SU-DHL-6 (cell line): ENCODE results near the gene ADAM17.
"Not testable (repeated sequence)": the region's sequence is repeated elsewhere in the genome, so short reads cannot be mapped to it uniquely, and the experiment has no call there.

ENCODE experiments used
- H2AFZ ChIP-seq: fragments of 200-600 bp; sonication (generic); 2 replicates; pipeline ENCODE4 v1.6.1; 2014; ENCODE audit warnings: low read depth, mild to moderate bottlenecking, moderate library complexity, mixed read lengths, antibody characterized with exemption, low read length; ENCODE audit not compliant: severe bottlenecking
- H3F3A ChIP-seq: fragments of 200-600 bp; shearing (Covaris generic); 2 replicates; pipeline ENCODE4 v1.6.0; 2016; ENCODE audit warnings: antibody characterized with exemption, mild to moderate bottlenecking; ENCODE audit not compliant: insufficient read depth
- H3K27ac ChIP-seq: fragments of 200-600 bp; sonication (generic); 2 replicates; pipeline ENCODE4 v1.5.1; 2016; ENCODE audit warnings: low read depth, mild to moderate bottlenecking, low read length, moderate library complexity, mixed read lengths
- H3K27me3 ChIP-seq: fragments of 200-600 bp; sonication (generic), shearing (Covaris generic); 2 replicates; pipeline ENCODE4 v1.6.0; 2014; ENCODE audit warnings: mild to moderate bottlenecking, low read length
- H3K36me3 ChIP-seq: fragments of 200-600 bp; sonication (generic); 2 replicates; pipeline ENCODE4 v1.6.1; 2014; ENCODE audit warnings: mild to moderate bottlenecking, low read length, mixed read lengths
- H3K4me2 ChIP-seq: fragments of 300-600, 200-600 bp; shearing (Covaris generic), sonication (generic); 2 replicates; pipeline ENCODE4 v1.6.0; 2014; ENCODE audit warnings: low read length, low read depth, mild to moderate bottlenecking; ENCODE audit not compliant: poor library complexity, severe bottlenecking
- H3K4me3 ChIP-seq: fragments of 200-600 bp; sonication (generic); 2 replicates; pipeline ENCODE4 v1.5.1; 2014; ENCODE audit warnings: antibody characterized with exemption, low read length, mild to moderate bottlenecking, mixed read lengths; ENCODE audit not compliant: insufficient read depth, poor library complexity, severe bottlenecking
- H3K79me2 ChIP-seq: fragments of 200-600 bp; sonication (generic); 2 replicates; pipeline ENCODE4 v1.6.1; 2014; ENCODE audit warnings: mild to moderate bottlenecking, low read length, moderate library complexity; ENCODE audit not compliant: insufficient read depth
- H3K9ac ChIP-seq: fragments of 200-600 bp; sonication (generic); 2 replicates; pipeline ENCODE4 v1.7.0; 2014; ENCODE audit warnings: mild to moderate bottlenecking, low read length
- H3K9me2 ChIP-seq: fragments of 200-600 bp; sonication (generic); replicated peaks from 2 replicates; pipeline ENCODE4 v1.6.1; 2014; ENCODE audit warnings: low read length; ENCODE audit not compliant: insufficient read depth
- H3K9me3 ChIP-seq: fragments of 200-600 bp; sonication (generic); 2 replicates; pipeline ENCODE4 v1.6.1; 2014; ENCODE audit warnings: low read length, mixed read lengths; ENCODE audit not compliant: insufficient read depth
- H4K20me1 ChIP-seq: fragments of 200-600 bp; sonication (generic); 2 replicates; pipeline ENCODE4 v1.6.1; 2014; ENCODE audit warnings: low read depth, mild to moderate bottlenecking, antibody characterized with exemption, low read length, moderate library complexity, mixed read lengths
- EZH2phosphoT487 ChIP-seq: fragments of 200-600 bp; sonication (generic), shearing (Covaris generic); conservative IDR thresholded peaks from 2 replicates; pipeline ENCODE4 v1.6.1; 2018; ENCODE audit warnings: mild to moderate bottlenecking, antibody characterized with exemption, low read length, moderate library complexity, mixed read lengths
- TF ChIP-seq, protein P1 (sequence below): fragments of 200-600 bp; sonication (generic); IDR thresholded peaks from one replicate; pipeline ENCODE4 v1.5.1; 2017; ENCODE audit warnings: antibody characterized with exemption, mild to moderate bottlenecking, low read length, moderate library complexity; ENCODE audit not compliant: insufficient read depth, poor library complexity, severe bottlenecking

Gene ADAM17

DNA sequence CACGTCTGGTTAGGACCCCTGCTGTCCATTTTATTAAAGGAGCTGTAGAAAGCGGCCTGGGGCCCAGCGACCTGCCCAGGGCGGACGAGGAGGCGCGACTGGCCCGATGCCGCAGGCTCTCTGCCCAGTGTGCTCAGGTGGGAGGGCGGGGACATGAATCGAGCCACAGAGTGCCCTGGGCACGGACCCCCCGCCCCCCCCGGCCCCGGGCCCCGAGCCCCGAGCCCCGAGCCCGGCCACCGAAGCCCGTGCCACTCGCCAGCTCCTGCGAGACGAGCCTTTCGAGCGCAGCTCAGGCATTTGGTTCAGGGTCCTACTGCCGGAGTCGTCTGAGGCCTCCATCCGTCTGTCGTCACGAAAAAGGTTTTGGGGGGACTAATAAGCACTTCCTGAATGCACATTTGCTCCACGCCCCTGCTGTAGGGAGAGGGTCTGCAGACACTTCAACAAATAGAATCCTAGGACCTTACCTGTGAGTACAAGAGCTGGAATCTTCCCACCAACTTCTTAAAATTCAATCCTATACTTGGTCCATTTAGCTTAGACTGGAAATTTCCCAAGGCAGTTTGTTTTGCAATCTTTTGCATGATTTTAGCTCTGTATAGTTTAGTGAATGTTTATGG lies 602 bp upstream of the ADAM17 start:
- peak overlapping the region; percentile 34 for H2AFZ ChIP-seq
- H3K4me3 ChIP-seq, result peak overlapping the region; percentile 81
- TF ChIP-seq, protein P1, sequence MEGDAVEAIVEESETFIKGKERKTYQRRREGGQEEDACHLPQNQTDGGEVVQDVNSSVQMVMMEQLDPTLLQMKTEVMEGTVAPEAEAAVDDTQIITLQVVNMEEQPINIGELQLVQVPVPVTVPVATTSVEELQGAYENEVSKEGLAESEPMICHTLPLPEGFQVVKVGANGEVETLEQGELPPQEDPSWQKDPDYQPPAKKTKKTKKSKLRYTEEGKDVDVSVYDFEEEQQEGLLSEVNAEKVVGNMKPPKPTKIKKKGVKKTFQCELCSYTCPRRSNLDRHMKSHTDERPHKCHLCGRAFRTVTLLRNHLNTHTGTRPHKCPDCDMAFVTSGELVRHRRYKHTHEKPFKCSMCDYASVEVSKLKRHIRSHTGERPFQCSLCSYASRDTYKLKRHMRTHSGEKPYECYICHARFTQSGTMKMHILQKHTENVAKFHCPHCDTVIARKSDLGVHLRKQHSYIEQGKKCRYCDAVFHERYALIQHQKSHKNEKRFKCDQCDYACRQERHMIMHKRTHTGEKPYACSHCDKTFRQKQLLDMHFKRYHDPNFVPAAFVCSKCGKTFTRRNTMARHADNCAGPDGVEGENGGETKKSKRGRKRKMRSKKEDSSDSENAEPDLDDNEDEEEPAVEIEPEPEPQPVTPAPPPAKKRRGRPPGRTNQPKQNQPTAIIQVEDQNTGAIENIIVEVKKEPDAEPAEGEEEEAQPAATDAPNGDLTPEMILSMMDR, result no peak
- no peak for TF ChIP-seq EZH2phosphoT487

DNA sequence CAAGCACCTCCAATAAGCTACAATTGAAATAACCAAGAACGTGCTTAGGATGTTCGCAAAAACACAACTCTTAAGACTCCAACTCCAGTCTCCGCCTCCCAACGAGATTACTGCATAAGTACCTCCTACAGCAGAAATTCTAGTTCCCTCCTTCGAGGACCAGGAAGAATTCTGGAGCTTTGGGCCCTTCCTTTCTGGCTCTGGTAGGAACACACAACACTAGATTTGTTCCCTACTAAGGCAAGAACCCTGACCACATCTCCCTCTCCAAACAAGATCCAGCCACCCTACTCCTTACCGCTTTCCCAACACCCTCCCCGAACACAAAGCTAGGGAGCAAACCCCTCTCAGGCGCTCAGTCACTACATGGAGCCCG lies 721 bp downstream of the ADAM17 start:
- no peaks in the 10 kb centered on the region for H3K36me3 ChIP-seq
- TF ChIP-seq, protein P1, result no peak
- TF ChIP-seq EZH2phosphoT487, result no peak
- no peaks in the 10 kb centered on the region for H3K9me3 ChIP-seq
- H3K9me2 ChIP-seq, result no peaks in the 10 kb centered on the region
- peak overlapping the region; percentile 100 for H3K27ac ChIP-seq
- peak overlapping the region; percentile 89 for H3K9ac ChIP-seq
- H3K79me2 ChIP-seq, result peaks cover 71% of the 10 kb centered on the region
- peaks cover 55% of the 10 kb centered on the region for H3F3A ChIP-seq
- H2AFZ ChIP-seq, result no peak overlapping the region
- peaks cover 4% of the 10 kb centered on the region; the same call in 1 of the 2 replicates for H4K20me1 ChIP-seq
- peak overlapping the region; percentile 81 for H3K4me3 ChIP-seq
- H3K4me2 ChIP-seq, result peak overlapping the region; percentile 100
- H3K27me3 ChIP-seq, result no peaks in the 10 kb centered on the region

More for the DNA sequence above, 602 bp upstream of the ADAM17 start:
- Histone ChIP-seq H3K4me2 (peak overlapping the region; percentile 99), H3K27ac (peak overlapping the region; percentile 100), H4K20me1 (peaks cover 4% of the 10 kb centered on the region; the same call in 1 of the 2 replicates), H3K27me3 (no peaks in the 10 kb centered on the region), H3F3A (peaks cover 42% of the 10 kb centered on the region), H3K36me3 (no peaks in the 10 kb centered on the region), H3K79me2 (peaks cover 58% of the 10 kb centered on the region), H3K9me2 (no peaks in the 10 kb centered on the region), H3K9me3 (no peaks in the 10 kb centered on the region), H3K9ac (peak overlapping the region; percentile 89)

DNA sequence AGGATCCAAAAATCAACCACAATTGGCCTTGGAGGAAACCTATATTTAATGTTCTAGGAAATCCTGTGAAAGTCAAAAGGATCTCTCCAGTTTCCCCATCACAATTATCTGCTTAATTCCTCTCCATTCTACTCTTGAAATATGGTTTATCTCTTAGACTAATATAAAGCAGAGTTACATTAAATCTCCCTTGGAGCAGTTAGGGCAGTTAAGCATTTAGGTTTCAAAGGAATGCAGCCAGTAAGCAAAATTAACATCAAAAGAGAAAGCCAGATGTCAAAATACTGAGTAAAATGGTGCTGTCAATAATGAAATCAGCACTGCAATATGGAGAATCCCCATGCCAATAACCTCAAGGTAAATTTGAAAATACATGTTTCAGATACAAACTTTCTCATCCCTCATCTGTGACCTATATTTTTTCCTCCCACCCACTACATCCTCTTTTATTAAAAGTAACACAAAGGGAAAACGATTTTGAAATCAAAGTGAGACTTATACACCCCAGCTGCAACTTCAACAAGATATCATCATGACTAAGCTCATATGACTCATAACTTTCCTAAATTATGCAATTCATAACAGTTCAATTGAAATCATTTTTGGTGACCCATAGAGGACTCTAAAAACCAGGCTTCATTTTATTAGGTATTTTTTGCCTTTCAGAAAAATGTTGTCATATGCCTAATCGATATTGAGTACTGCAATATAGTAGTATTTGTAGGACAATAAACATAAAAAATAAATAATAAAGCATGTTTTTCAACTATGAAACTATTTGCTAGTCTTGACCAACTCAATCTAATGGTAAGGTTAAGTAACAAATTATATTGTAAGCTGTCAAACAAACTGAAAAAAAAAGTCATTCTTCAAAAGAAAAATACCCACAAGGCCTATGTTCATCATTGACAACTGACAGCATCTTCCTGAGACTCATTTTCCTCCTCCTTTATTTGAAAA lies 3.1 kb downstream of the ADAM17 start:
- Histone ChIP-seq H4K20me1 (peaks cover 4% of the 10 kb centered on the region; the same call in 1 of the 2 replicates), H3K9me3 (no peaks in the 10 kb centered on the region), H3K36me3 (no peaks in the 10 kb centered on the region), H3K9me2 (no peaks in the 10 kb centered on the region), H3F3A (peaks cover 68% of the 10 kb centered on the region), H3K27ac (peak overlapping the region; percentile 100), H2AFZ (no peak overlapping the region), H3K9ac (peak overlapping the region; percentile 89), H3K79me2 (peaks cover 78% of the 10 kb centered on the region), H3K27me3 (no peaks in the 10 kb centered on the region), H3K4me3 (peak overlapping the region; percentile 81), H3K4me2 (peak overlapping the region; percentile 100)
- TF ChIP-seq EZH2phosphoT487, result no peak
- TF ChIP-seq, protein P1, result no peak

DNA sequence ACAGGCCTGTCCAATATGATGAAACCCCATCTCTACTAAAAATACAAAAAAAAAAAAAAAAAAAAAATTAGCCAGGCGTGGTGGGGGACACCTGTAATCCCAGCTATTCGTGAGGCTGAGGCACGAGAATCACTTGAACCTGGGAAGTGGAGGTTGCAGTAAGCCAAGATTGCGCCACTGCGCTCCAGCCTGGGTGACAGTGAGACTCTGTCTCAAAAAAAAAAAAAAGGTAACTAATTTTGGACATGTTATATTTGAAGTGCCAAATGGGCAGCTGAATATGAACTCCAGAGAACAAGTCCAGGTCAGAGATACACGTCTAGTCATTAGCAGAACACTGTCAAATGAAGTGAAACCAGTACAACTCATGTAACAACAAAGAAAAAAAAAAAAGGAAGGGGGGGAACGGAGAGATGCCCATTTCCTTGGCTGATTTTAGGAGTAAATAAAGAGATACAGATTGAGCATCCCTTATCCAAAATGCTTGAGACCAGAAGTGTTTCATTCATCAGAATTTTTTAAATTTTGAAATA lies 4.7 kb downstream of the ADAM17 start:
- H3K9me3 ChIP-seq, H3K9me2 ChIP-seq, H2AFZ ChIP-seq, H3K36me3 ChIP-seq, H3K27me3 ChIP-seq, H4K20me1 ChIP-seq: not testable (repeated sequence)
- Histone ChIP-seq H3K79me2 (peaks cover 81% of the 10 kb centered on the region), H3F3A (peaks cover 82% of the 10 kb centered on the region), H3K9ac (peak overlapping the region; percentile 89; the same call in 1 of the 2 replicates), H3K4me2 (peak overlapping the region; percentile 100), H3K27ac (peak overlapping the region; percentile 100), H3K4me3 (peak overlapping the region; percentile 30)
